ENCODE results near the gene DTNA. TPM values are rescaled to one million over a fixed set of nuclear protein-coding genes. Genes with fewer than 3 reads are reported as not detected.

The DTNA gene
- polyA plus RNA-seq, 1 donor (not counting 4 experiments of a cell fraction or from before 2014, with no cell fraction given) = 0.81 TPM

- FAIRE-seq (no peak), DNase-seq (ENCODE audit: low read depth, low spot score) (no peak)
- dilution Hi-C loops (cut with MboI; ENCODE audit: extremely low pct_ligation_motif_present, low sequenced_read_pairs) = no loop called here
- no peak overlapping the region for H3K27ac ChIP-seq (ENCODE audit: control insufficient read depth, insufficient read depth, low read length)
- H2AFZ ChIP-seq (ENCODE audit: control insufficient read depth, low read length) = no peak overlapping the region
- H3K79me2 ChIP-seq (ENCODE audit: control insufficient read depth, insufficient read depth, low read length) = no peaks in the 10 kb centered on the region
- peaks cover 8% of the 10 kb centered on the region for H3K27me3 ChIP-seq (ENCODE audit: control insufficient read depth, extremely low read depth, insufficient read depth, low read length)
- H3K9me3 ChIP-seq (ENCODE audit: control insufficient read depth, low read depth, low read length) = no peaks in the 10 kb centered on the region
- no peaks in the 10 kb centered on the region for H3K9me1 ChIP-seq (ENCODE audit: control insufficient read depth, extremely low read depth, insufficient read depth, low read length)
- no peak overlapping the region for H3K4me3 ChIP-seq (ENCODE audit: control insufficient read depth in 2 of 3, extremely low read depth in 1 of 3, insufficient read depth in 2 of 3, low read depth in 1 of 3, low read length in 3 of 3)
- H3K9ac ChIP-seq (ENCODE audit: control insufficient read depth, extremely low read depth, insufficient read depth, low read length) = no peak overlapping the region
- H4K20me1 ChIP-seq (ENCODE audit: control insufficient read depth, extremely low read depth, insufficient read depth, low read length) = no peaks in the 10 kb centered on the region
- no peak overlapping the region for H3K4me2 ChIP-seq (ENCODE audit: control insufficient read depth, extremely low read depth, insufficient read depth, low read depth, low read length)
- no peaks in the 10 kb centered on the region for H3K36me3 ChIP-seq (ENCODE audit: control insufficient read depth in 2 of 2, extremely low read depth in 1 of 2, insufficient read depth in 2 of 2, low read length in 2 of 2)
- no peak for TF ChIP-seq EZH2 (IDR thresholded peaks at IDR 0.05; ENCODE audit: low read length)
- TF ChIP-seq CTCF (optimal IDR thresholded peaks at IDR 0.05 in 1 of 3, IDR thresholded peaks at IDR 0.05 in 1 of 3, conservative IDR thresholded peaks at IDR 0.05 in 1 of 3; ENCODE audit: extremely low read depth in 1 of 3, insufficient read depth in 2 of 3, low read length in 3 of 3) = no peak
- H3K4me1 ChIP-seq (ENCODE audit: control insufficient read depth, extremely low read depth, insufficient read depth, low read length) = no peaks in the 10 kb centered on the region
These were observed 73.4 kb downstream of the DTNA start for GRCh38 chr18:34783501-34783900.

GRCh38 chr18:34786162-34786741, 76.2 kb downstream of the DTNA start:
- Histone ChIP-seq H4K20me1 (ENCODE audit: control insufficient read depth, extremely low read depth, insufficient read depth, low read length) (no peaks in the 10 kb centered on the region), H2AFZ (ENCODE audit: control insufficient read depth, low read length) (no peak overlapping the region), H3K79me2 (ENCODE audit: control insufficient read depth, insufficient read depth, low read length) (no peaks in the 10 kb centered on the region), H3K9ac (ENCODE audit: control insufficient read depth, extremely low read depth, insufficient read depth, low read length) (no peak overlapping the region), H3K9me1 (ENCODE audit: control insufficient read depth, extremely low read depth, insufficient read depth, low read length) (no peaks in the 10 kb centered on the region), H3K27ac (ENCODE audit: control insufficient read depth, insufficient read depth, low read length) (no peak overlapping the region), H3K27me3 (ENCODE audit: control insufficient read depth, extremely low read depth, insufficient read depth, low read length) (peaks cover 8% of the 10 kb centered on the region), H3K4me1 (ENCODE audit: control insufficient read depth, extremely low read depth, insufficient read depth, low read length) (no peaks in the 10 kb centered on the region), H3K36me3 (ENCODE audit: control insufficient read depth in 2 of 2, extremely low read depth in 1 of 2, insufficient read depth in 2 of 2, low read length in 2 of 2) (no peaks in the 10 kb centered on the region), H3K9me3 (ENCODE audit: control insufficient read depth, low read depth, low read length) (no peaks in the 10 kb centered on the region), H3K4me3 (ENCODE audit: control insufficient read depth in 2 of 3, extremely low read depth in 1 of 3, insufficient read depth in 2 of 3, low read depth in 1 of 3, low read length in 3 of 3) (no peak overlapping the region), H3K4me2 (ENCODE audit: control insufficient read depth, extremely low read depth, insufficient read depth, low read depth, low read length) (no peak overlapping the region)
- TF ChIP-seq CTCF (optimal IDR thresholded peaks at IDR 0.05 in 1 of 3, IDR thresholded peaks at IDR 0.05 in 1 of 3, conservative IDR thresholded peaks at IDR 0.05 in 1 of 3; ENCODE audit: extremely low read depth in 1 of 3, insufficient read depth in 2 of 3, low read length in 3 of 3) (no peak), EZH2 (IDR thresholded peaks at IDR 0.05; ENCODE audit: low read length) (no peak)
- DNase-seq (ENCODE audit: low read depth, low spot score) (no peak), FAIRE-seq (no peak)
- dilution Hi-C loops (cut with MboI; ENCODE audit: extremely low pct_ligation_motif_present, low sequenced_read_pairs) = no loop called here
